C4-2B (cell line): ENCODE measurements around the gene MTR.
"Not testable (repeated sequence)": the region's sequence is repeated elsewhere in the genome, so short reads cannot be mapped to it uniquely, and the experiment has no call there.

Experiments
- H3K27ac ChIP-seq: fragments of 450-650 bp; 2 replicates; pipeline ENCODE4 v1.5.1; 2017
- ZFX ChIP-seq: fragments of 450-650 bp; IDR thresholded peaks from 2 replicates; pipeline ENCODE4 v1.6.1; 2017
- TF ChIP-seq, protein P1 (sequence below): fragments of 450-650 bp; conservative IDR thresholded peaks from 2 replicates; pipeline ENCODE4 v1.5.1; 2017; ENCODE audit warnings: mild to moderate bottlenecking

MTR gene

GRCh38 chr1:236893626-236894545 lies 98.8 kb downstream of the MTR start:
- no peak for TF ChIP-seq ZFX
- TF ChIP-seq, protein P1, sequence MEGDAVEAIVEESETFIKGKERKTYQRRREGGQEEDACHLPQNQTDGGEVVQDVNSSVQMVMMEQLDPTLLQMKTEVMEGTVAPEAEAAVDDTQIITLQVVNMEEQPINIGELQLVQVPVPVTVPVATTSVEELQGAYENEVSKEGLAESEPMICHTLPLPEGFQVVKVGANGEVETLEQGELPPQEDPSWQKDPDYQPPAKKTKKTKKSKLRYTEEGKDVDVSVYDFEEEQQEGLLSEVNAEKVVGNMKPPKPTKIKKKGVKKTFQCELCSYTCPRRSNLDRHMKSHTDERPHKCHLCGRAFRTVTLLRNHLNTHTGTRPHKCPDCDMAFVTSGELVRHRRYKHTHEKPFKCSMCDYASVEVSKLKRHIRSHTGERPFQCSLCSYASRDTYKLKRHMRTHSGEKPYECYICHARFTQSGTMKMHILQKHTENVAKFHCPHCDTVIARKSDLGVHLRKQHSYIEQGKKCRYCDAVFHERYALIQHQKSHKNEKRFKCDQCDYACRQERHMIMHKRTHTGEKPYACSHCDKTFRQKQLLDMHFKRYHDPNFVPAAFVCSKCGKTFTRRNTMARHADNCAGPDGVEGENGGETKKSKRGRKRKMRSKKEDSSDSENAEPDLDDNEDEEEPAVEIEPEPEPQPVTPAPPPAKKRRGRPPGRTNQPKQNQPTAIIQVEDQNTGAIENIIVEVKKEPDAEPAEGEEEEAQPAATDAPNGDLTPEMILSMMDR: no peak
- no peak overlapping the region for H3K27ac ChIP-seq

GRCh38 chr1:236895665-236896387 lies 100.7 kb downstream of the MTR start:
- TF ChIP-seq, protein P1: no peak
- H3K27ac ChIP-seq: no peak overlapping the region

- H3K27ac ChIP-seq: no peak overlapping the region
- TF ChIP-seq, protein P1: no peak
- no peak for TF ChIP-seq ZFX
These were observed 101.6 kb downstream of the MTR start for GRCh38 chr1:236896716-236897115.

- H3K27ac ChIP-seq: no peak overlapping the region
- TF ChIP-seq, protein P1: no peak
- TF ChIP-seq ZFX: no peak
These were observed 110.0 kb downstream of the MTR start for GRCh38 chr1:236904892-236905741.

- TF ChIP-seq, protein P1: no peak
- no peak for TF ChIP-seq ZFX
- H3K27ac ChIP-seq: no peak overlapping the region
These were observed 112.1 kb downstream of the MTR start for GRCh38 chr1:236907205-236907604.

GRCh38 chr1:236908669-236909068 lies 113.6 kb downstream of the MTR start:
- TF ChIP-seq ZFX: no peak
- TF ChIP-seq, protein P1: no peak
- H3K27ac ChIP-seq: no peak overlapping the region

GRCh38 chr1:236911047-236911446 lies 116.0 kb downstream of the MTR start:
- H3K27ac ChIP-seq: not testable (repeated sequence)
